ENCODE data around the gene IFIT1B.

- TF ChIP-seq POLR2A (IDR thresholded peaks at IDR 0.05; ENCODE audit: low read depth, low read length) (no peak), POLR2AphosphoS5 (IDR thresholded peaks at IDR 0.05; ENCODE audit: low read depth, low read length) (no peak), SPI1 (IDR thresholded peaks at IDR 0.05; ENCODE audit: low read depth, low read length) (no peak), PAX5 (IDR thresholded peaks at IDR 0.05; ENCODE audit: insufficient read depth, low read length, severe bottlenecking) (no peak)
These were observed 17.7 kb upstream of the IFIT1B start for GRCh38 chr10:89360157-89360556.
